Stimulated activated CD4-positive, alpha-beta T cell treated with anti-CD3 and anti-CD28 coated beads, Interleukin-1b, Interleukin-23, amount 100 ng/mL, for 24 hours (primary cell): Measurements from ENCODE around the gene VPS11.
A peak's percentile ranks its signal among the peaks of the same experiment; 100 is the strongest.

Experiments used
- DNase-seq, 4 experiments: peaks; one replicate each; pipeline ENCODE4 v3.0.0-alpha.2; 2020; ENCODE audit warnings: low read depth in 4 of 4, low spot score in 1 of 4

VPS11 gene

DNA sequence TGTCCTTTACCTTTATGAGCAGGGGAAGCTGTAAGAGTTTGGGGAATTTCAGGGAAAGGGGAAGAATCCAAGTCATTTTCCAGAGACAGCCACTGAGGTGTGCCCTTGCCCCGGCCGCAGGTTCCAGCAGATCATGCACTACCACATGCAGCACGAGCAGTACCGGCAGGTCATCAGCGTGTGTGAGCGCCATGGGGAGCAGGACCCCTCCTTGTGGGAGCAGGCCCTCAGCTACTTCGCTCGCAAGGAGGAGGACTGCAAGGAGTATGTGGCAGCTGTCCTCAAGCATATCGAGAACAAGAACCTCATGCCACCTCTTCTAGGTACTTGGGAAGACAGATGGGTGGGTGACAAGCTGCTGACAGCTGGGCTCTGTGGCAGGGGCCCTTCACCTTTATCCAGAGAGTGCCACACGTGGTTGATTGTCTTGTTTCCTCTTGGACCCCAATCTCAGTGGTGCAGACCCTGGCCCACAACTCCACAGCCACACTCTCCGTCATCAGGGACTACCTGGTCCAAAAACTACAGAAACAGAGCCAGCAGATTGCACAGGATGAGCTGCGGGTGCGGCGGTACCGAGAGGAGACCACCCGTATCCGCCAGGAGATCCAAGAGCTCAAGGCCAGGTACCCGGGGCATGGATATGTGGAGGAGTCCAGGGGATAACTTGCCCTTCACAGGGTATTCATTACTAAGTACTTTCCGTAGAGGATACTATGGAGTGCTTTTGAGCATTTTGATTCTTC lies 11.2 kb downstream of the VPS11 start:
- DNase-seq: no peak

DNA sequence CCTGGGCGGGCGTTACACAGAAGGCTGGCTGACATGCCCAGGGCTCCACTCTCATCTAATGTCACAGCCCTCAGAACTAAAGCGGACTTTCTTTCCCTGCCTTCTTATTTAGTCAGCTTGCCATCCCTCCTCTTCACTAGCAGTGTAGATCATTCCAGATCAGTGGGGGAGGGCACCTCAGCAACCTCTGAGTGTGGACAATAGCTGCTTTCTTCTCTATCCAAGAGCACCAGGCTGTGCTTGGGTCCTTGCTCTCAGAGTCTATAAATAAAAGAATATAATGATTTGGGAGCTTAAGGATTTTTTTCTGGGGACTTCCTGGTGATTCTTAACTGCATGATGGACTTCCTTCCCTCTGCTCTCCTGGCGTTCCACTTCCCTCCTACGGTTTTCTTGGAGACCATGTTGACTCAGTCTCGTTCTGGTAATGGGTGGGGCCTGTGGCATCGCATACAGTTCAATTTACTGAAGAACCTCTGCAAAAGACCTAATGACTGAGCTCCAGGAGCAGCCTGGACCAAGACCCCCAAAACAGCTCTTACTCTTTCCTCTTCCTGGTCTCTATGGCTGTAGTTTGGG lies 14.2 kb downstream of the VPS11 start:
- no peak for DNase-seq

DNA sequence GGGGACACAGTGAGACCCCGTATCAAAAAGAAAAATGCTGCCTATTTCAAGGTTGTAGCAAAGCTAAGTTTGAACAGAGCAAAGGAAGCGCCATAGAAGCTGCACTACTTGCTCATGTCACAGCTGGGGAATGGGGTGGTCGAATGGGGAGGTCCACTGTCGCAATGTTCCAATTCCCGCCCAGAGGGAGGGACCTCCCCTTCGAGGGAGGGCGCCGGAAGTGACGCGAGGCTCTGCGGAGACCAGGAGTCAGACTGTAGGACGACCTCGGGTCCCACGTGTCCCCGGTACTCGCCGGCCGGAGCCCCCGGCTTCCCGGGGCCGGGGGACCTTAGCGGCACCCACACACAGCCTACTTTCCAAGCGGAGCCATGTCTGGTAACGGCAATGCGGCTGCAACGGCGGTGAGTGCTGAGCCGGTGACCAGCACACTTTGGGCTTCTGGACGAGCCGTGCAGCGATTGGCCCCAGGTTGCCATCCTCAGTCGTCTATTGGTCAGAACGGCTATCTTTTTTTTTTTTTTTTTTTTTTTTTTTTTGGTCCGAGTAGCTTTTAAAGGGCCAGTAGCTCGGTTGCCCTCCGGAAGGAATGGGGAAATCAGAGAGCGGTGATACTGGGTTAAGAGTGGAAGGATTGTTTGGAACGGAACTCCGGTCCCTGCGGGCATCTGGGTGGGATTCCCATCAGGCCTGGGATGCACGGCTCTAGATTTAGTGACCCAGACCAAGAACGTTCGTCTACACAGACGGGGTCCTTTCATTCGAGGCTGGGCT lies 17.2 kb downstream of the VPS11 start, which contains the start of gene HMBS:
Gene HMBS (plus strand): TSS at position 219 of the 774 bp plus-strand sequence. CDS start 153 bp downstream, at position 372.
- DNase-seq: peak; percentile 74 to 88 (median 83)

DNA sequence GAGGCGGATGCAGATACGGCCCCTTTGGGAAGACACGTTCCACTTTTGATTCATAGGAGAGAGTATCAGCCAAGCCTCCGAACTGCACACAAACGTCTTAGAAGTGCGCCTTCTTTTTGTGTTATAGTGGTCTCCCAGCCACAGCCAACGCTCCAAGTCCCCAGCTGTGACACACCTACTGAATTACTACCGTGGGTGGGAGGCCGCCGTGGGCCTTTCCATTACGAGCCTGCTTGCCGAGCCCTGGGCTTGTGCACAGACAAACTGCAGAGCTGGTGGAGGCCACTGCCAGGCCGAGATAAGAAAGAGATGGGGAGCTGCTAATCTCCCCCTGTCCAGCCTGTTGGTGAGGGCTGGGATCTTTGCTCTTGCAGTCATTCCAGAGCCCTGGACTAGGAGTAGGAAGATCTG lies 17.8 kb downstream of the VPS11 start:
- DNase-seq: no peak

DNA sequence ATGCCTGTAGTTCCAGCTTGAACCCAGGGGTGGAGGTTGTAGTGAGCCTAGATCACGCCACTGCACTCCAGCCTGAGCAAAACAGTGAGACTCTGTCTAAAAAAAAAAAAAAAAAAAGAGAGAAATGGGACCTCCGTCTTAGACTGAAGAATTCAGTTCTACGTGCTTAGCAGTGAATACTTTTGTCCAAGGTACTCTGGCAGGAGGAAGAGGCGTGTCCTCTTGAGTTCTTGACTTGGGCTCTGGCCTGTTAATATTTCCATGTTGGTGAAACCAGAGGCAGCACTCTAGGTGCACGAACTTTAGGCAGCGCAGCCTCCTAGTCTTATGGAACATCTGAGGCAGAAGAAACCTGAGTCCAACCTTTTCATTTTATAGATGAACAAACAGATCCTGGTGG lies 19.5 kb downstream of the VPS11 start:
- no peak for DNase-seq

DNA sequence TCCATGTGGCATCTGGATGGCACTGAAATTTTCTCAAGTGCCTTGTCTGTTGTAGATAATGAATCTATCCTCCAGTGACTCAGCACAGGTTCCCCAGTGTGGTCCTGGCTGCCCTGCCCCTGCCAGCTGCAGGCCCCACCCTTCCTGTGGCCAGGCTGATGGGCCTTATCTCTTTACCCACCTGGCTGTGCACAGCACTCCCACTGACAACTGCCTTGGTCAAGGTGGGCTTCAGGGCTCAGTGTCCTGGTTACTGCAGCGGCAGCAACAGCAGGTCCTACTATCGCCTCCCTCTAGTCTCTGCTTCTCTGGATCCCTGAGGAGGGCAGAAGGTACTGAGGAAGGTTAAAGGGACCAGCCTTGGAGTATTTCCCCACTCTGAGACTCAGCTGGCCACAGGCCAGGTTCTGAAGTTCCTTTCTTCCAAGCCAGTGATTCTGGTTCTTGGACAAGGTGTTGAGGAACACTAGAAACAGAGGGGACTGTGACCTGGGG lies 20.2 kb downstream of the VPS11 start:
- no peak for DNase-seq

DNA sequence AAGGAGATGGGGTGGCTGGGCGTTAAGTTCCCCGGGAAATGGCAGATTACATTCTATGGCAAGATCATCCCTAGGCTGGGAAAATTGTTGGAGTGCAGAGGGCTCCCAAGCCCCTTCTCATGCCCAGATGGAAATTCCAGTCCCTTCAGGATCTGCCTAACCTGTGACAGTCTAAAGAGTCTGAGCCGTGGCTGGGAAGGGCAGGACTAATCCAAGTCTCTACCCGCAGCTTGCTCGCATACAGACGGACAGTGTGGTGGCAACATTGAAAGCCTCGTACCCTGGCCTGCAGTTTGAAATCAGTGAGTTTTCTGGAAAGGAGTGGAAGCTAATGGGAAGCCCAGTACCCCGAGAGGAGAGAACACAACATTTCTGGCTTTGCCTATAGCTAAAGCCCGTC lies 20.8 kb downstream of the VPS11 start:
- DNase-seq: no peak

DNA sequence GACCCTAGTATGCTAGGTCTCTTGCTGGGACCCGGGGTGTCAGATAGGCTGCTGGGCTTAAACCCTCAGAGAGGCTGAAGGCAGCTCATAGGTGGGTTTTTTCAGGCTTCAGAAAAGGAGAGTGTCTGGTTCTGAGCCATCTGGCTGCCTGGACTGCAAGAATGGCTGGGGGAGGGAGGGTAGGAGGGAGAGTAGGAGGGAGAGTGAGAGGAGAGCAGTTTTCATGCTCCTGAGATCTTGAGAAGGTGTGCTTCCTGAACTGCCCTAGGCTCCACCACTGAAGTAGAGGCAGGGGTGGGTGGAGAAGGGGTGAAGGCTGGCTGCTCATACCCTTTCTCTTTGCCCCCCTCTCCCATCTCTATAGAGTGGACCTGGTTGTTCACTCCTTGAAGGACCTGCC lies 21.7 kb downstream of the VPS11 start:
- no peak for DNase-seq

DNA sequence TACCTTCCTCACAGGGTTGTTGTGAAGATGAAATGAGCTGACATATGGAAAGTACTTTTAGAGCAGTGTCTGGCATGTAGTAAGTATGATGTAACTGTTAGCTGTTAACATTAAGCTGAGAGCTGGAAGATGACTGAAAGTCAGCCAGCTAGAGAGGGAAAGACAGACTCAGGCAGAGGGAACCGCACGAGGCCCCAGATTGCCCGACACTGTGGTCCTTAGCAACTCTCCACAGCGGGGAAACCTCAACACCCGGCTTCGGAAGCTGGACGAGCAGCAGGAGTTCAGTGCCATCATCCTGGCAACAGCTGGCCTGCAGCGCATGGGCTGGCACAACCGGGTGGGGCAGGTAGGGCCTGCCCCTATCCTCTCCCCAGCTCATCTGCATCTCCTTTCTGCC lies 23.6 kb downstream of the VPS11 start:
- DNase-seq: no peak

DNA sequence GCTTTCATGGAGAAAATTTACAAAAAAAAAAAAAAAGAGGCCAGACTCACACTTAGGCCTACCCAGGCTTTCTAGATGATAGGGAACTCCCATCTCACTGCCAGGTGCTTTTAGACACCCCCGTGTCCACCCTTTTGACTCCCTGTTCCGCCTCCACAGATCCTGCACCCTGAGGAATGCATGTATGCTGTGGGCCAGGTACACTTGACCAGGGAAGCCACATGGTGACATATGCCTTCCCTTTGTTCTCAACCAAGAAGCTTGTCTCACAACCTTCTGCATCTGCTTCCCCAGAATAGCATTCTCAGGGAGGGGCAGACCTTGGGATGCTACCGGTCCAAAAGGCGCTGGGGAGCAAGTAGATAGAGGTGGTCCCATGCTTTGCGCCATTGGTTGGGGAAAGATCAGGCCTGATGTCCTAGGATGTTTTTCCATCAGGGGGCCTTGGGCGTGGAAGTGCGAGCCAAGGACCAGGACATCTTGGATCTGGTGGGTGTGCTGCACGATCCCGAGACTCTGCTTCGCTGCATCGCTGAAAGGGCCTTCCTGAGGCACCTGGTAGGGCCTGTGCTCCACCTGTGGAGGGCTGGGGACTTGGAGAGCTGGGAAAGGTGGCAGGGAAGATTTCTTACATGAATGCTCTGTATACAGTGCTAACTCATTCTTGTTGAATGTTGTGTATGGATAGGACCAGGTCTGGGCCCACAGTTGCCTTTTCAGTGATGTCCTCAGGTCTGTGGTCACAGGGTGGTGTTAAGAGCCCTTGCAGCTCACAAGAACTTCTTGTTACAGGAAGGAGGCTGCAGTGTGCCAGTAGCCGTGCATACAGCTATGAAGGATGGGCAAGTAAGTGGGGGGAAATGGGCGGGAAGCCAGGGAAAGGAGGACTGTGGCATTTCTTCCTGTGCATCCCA lies 24.6 kb downstream of the VPS11 start:
- DNase-seq: no peak

DNA sequence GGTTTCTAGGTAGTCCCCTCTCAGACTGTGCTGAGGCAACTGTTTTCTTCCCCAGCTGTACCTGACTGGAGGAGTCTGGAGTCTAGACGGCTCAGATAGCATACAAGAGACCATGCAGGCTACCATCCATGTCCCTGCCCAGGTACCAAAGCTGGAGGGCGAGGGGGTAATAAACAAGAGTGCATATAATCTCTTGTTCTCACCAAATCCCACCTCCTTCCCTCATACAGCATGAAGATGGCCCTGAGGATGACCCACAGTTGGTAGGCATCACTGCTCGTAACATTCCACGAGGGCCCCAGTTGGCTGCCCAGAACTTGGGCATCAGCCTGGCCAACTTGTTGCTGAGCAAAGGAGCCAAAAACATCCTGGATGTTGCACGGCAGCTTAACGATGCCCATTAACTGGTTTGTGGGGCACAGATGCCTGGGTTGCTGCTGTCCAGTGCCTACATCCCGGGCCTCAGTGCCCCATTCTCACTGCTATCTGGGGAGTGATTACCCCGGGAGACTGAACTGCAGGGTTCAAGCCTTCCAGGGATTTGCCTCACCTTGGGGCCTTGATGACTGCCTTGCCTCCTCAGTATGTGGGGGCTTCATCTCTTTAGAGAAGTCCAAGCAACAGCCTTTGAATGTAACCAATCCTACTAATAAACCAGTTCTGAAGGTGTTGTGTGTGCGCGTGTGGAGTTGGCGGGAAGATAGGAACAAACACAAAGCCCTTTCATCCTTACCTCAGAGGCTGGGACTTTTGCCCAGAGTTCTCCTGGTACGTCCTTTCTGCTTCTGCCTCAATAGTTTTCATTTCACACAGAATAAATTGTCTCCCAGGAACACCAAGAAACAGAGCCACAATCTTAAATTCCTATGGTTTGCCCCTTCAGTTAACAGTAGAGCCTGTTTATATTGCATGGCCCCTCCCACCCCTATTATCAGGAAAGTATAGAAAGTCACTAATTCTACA lies 25.5 kb downstream of the VPS11 start:
- DNase-seq: no peak

DNA sequence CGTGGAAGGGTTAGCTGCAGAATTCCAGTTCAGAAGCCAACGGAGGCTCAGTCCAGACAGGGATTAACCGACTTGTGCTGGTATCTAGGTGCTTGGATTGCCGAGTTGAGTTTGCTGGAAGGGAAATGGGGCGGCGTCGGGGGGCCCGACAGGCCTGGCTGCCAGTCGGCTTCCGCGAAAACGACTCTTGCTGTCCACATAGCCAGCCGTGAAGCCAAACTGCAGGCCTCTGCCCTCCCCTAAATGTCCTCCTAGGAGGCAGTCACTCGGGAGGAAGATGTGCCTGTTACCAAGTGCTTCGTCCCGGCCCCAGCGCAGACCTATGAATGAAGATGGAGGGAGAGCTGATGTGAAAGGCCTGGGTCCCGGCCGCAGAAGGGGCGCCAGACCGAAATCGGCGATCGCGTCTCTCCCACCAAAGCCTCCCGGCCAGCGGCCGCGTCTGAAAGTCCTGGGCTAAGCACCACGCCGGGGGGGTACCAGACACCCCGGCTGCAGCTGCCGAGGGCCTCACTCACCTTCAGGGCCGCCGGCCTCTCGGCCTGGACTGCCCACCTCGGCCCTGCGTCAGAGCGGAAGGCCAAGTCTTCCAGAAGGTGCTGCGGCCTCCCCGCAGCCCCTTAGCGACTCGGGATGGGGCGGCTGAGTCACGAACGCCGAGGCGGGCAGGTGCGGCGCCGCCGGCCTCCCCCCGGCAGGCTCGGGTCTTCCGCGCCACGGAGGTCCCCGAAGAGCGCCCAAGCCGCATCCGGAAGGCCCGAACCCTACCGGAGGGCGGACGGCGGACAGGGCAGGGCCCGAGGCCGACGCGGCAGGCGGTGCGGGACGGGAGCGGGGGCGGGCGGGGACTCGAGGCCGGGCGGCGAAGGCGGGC lies 26.6 kb downstream of the VPS11 start:
- no peak for DNase-seq

DNA sequence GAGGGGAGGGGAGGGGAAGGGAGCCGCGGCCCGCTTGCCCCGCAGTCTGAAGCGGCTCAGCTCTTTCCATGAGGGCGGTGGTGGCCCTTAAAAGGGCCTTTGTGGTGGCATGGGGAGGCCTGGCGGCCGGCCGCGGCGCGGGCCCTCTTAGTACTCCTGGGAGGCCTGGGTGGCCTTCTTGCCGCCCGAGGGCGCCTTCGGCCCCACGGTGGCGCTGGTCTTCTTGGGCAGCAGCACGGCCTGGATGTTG lies 27.1 kb downstream of the VPS11 start:
- DNase-seq: peak in 1 of 4 experiments; percentile 42

DNA sequence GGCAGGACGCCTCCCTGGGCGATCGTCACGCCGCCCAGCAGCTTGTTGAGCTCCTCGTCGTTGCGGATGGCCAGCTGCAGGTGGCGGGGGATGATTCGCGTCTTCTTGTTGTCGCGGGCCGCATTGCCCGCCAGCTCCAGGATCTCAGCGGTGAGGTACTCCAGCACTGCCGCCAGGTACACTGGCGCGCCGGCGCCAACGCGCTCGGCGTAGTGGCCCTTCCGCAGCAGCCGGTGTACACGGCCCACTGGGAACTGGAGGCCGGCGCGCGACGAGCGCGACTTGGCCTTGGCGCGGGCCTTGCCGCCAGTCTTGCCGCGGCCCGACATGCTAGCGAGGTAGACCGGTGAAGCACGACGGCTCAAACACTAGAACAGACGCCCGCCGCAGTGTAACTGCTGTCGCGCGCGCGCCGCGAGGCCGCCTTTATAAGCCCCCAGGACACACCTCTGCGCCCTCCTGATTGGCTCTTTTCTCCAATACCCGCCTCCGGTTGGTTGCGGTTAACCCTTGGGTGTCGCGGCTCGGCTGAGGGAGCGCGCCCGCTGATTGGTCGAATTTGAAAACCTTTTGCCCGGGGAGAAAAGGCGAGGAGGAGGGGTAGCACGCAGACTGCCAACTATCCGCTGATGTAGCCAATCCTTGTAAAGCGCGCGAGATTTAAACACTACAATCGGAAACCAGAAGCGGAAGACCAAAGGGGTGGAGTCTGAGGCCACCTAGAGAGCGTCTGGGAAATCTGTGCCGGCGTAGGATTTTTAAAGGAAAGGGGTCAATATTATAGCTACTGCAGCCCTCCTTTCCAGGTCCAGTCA lies 27.7 kb downstream of the VPS11 start:
- peak; percentile 93 to 99 (median 98) for DNase-seq

DNA sequence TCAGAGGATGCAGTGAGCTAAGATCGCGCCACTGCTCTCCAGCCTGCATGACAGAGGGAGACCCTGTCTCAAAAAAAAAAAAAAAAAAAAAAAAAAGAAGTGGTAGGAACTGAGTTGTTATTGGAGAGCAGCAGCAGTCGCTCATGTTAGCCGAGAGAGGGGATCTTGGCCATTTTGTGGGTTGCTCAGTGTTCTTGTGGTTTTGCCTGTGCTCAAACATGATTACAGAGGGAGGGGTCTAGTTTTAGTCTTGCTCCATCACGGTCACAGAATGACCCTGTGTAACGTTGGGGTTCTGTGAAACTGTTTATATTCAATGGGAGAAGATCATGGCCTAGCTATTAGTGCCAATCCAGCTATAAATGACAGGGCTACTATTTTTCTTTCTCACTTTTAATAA lies 32.1 kb downstream of the VPS11 start:
- no peak for DNase-seq

DNA sequence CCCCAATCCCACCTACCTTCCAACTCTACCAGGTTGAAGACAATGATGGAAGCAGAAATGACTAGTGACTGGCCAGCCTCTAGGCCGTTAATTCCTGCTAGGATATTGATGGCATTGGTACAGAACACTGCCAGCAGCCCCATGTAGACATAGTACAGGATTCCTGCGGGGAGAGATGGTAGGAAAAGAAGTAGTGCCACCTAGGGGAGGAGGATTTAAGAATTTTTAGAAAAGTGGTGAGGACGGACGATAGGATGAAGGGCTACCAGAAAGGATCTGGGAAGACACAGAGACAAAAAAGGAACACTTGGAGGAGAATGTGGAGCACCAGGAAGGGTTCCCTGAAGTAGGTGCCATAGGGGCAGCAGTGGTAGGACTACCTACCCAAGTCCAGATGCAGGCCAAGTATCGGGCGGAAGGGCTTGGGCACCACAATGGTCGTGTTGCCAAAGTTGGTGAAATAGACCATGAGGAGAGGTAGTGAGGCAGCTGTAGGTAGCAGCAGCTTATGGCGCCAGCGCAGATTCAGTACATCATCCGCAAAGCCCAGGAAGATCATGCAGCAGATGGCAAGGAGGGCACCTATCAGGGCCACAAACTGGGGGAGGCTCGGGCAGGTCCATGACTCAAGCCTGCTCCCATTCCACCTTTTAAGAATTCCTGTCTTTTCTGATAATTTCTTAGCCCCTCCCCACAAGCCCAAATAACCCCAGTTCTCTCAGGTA lies 32.8 kb downstream of the VPS11 start:
- DNase-seq: no peak

DNA sequence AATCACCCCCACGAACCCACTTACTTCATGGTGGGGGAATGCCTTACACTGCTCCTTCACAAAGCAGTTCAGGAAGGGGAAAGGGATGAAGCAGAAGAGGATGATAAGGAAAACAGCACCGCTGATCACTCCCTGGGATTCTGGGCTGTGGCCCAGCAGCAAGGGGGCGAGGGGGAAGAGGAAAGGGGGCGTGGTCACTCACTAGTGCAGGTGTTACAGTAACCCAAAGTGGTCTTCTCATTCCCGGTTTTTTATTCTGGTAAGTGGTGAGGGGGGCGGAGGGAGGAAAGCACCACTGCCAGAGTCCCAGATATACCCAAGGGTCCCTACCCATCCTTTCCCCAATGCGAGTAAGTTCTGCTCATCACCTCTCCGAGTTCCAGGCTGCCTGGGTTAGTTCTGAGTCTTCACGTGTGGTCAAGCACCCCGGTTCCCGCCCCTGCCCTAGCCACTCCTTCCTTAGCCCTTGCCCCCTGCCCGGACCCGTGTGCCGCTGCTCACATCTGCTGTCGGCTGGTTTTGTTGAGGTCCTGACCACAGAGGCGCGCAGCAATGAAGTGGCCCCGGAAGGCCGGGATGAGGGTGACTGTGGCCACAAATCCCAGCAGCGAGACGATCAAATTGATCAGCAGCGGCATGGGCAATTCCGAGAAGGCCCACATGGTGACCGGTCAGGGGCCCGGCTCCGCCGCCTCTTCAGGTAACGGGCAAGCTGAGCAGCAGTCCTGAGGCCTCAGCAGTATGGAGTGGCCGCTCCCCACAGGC lies 33.6 kb downstream of the VPS11 start:
- DNase-seq: no peak
